Liver (tissue), 3 donors: ENCODE measurements around the gene HPCAL4.

Experiments
- RXRA ChIP-seq, 2 donors: IDR thresholded peaks; 2 replicates each; pipeline ENCODE4 v1.6.1; 2017 to 2018; ENCODE audit warnings: antibody characterized with exemption in 2 of 2, mild to moderate bottlenecking in 1 of 2
- TAF1 ChIP-seq: conservative IDR thresholded peaks from 2 replicates; pipeline ENCODE4 v1.6.1; 2016; ENCODE audit warnings: antibody characterized with exemption, mild to moderate bottlenecking
- TF ChIP-seq, protein P1 (sequence below): fragments of 150-350 bp; IDR thresholded peaks from 2 replicates; pipeline ENCODE4 v1.5.1; 2017; ENCODE audit warnings: improper control_type of control experiment, low read depth, low read length; ENCODE audit not compliant: missing input control
- donor health status: healthy.
- donor health status: healthy.

DNA sequence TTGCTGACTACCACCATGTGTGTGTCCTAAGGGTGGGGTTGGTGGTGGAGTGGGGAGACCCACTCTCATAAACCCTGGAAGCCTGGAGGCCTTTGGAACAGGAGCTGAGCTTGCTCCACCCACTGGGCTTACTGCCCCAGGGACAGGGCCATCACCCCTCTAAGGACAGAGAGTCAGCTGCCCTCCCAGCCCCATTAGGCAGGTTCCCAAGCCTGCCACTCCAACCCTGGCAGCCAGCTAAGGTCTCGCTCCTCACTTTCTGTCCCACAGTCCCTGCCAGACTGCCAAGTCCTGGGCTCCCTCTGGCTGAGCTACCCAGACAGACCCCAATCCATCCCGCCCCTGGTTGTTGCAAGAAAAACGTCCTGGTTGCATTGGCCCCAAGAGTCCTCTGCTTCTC, 23.1 kb downstream of the HPCAL4 start:
- TF ChIP-seq, protein P1, sequence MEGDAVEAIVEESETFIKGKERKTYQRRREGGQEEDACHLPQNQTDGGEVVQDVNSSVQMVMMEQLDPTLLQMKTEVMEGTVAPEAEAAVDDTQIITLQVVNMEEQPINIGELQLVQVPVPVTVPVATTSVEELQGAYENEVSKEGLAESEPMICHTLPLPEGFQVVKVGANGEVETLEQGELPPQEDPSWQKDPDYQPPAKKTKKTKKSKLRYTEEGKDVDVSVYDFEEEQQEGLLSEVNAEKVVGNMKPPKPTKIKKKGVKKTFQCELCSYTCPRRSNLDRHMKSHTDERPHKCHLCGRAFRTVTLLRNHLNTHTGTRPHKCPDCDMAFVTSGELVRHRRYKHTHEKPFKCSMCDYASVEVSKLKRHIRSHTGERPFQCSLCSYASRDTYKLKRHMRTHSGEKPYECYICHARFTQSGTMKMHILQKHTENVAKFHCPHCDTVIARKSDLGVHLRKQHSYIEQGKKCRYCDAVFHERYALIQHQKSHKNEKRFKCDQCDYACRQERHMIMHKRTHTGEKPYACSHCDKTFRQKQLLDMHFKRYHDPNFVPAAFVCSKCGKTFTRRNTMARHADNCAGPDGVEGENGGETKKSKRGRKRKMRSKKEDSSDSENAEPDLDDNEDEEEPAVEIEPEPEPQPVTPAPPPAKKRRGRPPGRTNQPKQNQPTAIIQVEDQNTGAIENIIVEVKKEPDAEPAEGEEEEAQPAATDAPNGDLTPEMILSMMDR = no peak
- TF ChIP-seq RXRA (IDR thresholded peaks at IDR 0.05) (no peak), TAF1 (no peak)
